K562 (cell line): ENCODE measurements around the gene JMJD1C. TPM values are rescaled to one million over a fixed set of nuclear protein-coding genes. Genes with fewer than 3 reads are reported as not detected.

Source experiments
- ATAC-seq: fragments of 200-7000 bp; cut with Tn5 transposase; 3 replicates; pipeline ENCODE4 v1.9.1; 2020; ENCODE audit warnings: moderate library complexity
- BruUV-seq: library from RNA; stranded (reverse); fragments of 400-500 nt; replicated peaks from 2 replicates; lab custom pipeline; 2021; lab: Mats Ljungman, UMichigan
- CTCF ChIA-PET: fragments of 300-600 bp; formaldehyde crosslinking; extraction: SDS; loops from one replicate; lab custom pipeline; 2021; ENCODE audit warnings: low intra/inter-chr PET ratio; lab: Yijun Ruan, JAX
- POLR2A ChIA-PET: fragments of 300-600, 350-650 bp; sonication (Branson Sonifier 250); formaldehyde crosslinking; extraction: SDS; loops from one replicate; lab custom pipeline; 2021; ENCODE audit warnings: antibody characterized with exemption, inconsistent platforms; lab: Yijun Ruan, JAX
- DNase-seq, 4 experiments: peaks; one replicate each; pipeline versions ENCODE4 v3.0.0 to v3.0.0-alpha.2; 2011 to 2018; ENCODE audit warnings: low spot score in 3 of 4, mixed read lengths in 3 of 4; ENCODE audit errors: extremely low read depth in 1 of 4
- FAIRE-seq: peaks from 2 replicates; lab custom pipeline; 2011; peaks lifted over from hg19 to GRCh38; lab: Jason Lieb, UNC
- H2AFZ ChIP-seq: 2 replicates; pipeline ENCODE4 v1.6.0; 2011; ENCODE audit warnings: low read depth, low read length, control low read depth, inconsistent platforms
- H3K27ac ChIP-seq: fragments of 200-600 bp; 3 replicates; pipeline ENCODE4 v1.8.0; 2011; ENCODE audit warnings: low read depth, mild to moderate bottlenecking, control low read depth, inconsistent platforms, low read length, moderate library complexity, mixed read lengths; ENCODE audit errors: extremely low read depth
- H3K27me3 ChIP-seq, 2 experiments: fragments of 300-600 bp in 1 of 2; 2 replicates in 1 of 2; 3 replicates in 1 of 2; pipeline versions ENCODE4 v1.6.0 to v1.8.0; 2011; ENCODE audit warnings: inconsistent platforms in 2 of 2, low read length in 2 of 2, mild to moderate bottlenecking in 1 of 2, mixed read lengths in 1 of 2, moderate library complexity in 1 of 2; ENCODE audit not compliant: control insufficient read depth in 2 of 2, insufficient read depth in 2 of 2
- H3K36me3 ChIP-seq: fragments of 300-600 bp; 3 replicates; pipeline ENCODE4 v1.8.0; 2011; ENCODE audit warnings: mild to moderate bottlenecking, low read length, inconsistent platforms; ENCODE audit not compliant: control insufficient read depth, insufficient read depth
- H3K4me1 ChIP-seq, 2 experiments: fragments of 200-600 bp in 1 of 2; replicated peaks in 1 of 2; 2 replicates in 1 of 2; 3 replicates in 1 of 2; pipeline versions ENCODE4 v1.5.1 to v1.8.0; 2011; ENCODE audit warnings: inconsistent platforms in 2 of 2, low read length in 2 of 2, mild to moderate bottlenecking in 1 of 2, mixed read lengths in 1 of 2, moderate library complexity in 1 of 2; ENCODE audit not compliant: control insufficient read depth in 2 of 2, insufficient read depth in 2 of 2
- H3K4me2 ChIP-seq: 2 replicates; pipeline ENCODE4 v1.6.1; 2011; ENCODE audit warnings: low read length, control low read depth, inconsistent platforms, mixed read lengths; ENCODE audit not compliant: insufficient read depth
- H3K4me3 ChIP-seq: fragments of 200-600 bp; sonication (generic), shearing (Covaris generic); 2 replicates; pipeline ENCODE4 v1.5.1; 2016; ENCODE audit warnings: control low read depth, inconsistent platforms
- H3K79me2 ChIP-seq: fragments of 200-600 bp; 3 replicates; pipeline ENCODE4 v1.8.0; 2011; ENCODE audit warnings: low read length, inconsistent platforms; ENCODE audit not compliant: control insufficient read depth, insufficient read depth
- H3K9ac ChIP-seq, 2 experiments: 2 replicates each; pipeline versions ENCODE4 v1.6.0 to v1.6.1; 2011; ENCODE audit warnings: low read depth in 2 of 2, low read length in 2 of 2, control low read depth in 1 of 2, inconsistent platforms in 1 of 2, mild to moderate bottlenecking in 1 of 2, mixed read lengths in 1 of 2; ENCODE audit not compliant: insufficient read depth in 1 of 2
- H3K9me1 ChIP-seq: one replicate; pipeline ENCODE4 v1.6.0; 2011; ENCODE audit warnings: inconsistent platforms, mild to moderate bottlenecking, low read length, moderate library complexity; ENCODE audit not compliant: control insufficient read depth, insufficient read depth
- H3K9me3 ChIP-seq: replicated peaks from 2 replicates; pipeline ENCODE4 v1.5.1; 2011; ENCODE audit warnings: low read depth, low read length, inconsistent platforms; ENCODE audit not compliant: control insufficient read depth, insufficient read depth
- H4K20me1 ChIP-seq: replicated peaks from 2 replicates; pipeline ENCODE4 v1.6.1; 2011; ENCODE audit warnings: low read length, inconsistent platforms, mixed read lengths; ENCODE audit not compliant: control insufficient read depth, insufficient read depth
- CBX1 ChIP-seq: sonication (generic); IDR thresholded peaks from 2 replicates; pipeline ENCODE4 v1.6.1; 2016; ENCODE audit warnings: antibody characterized with exemption, low read depth, mild to moderate bottlenecking
- CTBP1 ChIP-seq: fragments of 450-650 bp; IDR thresholded peaks from 2 replicates; pipeline ENCODE4 v1.6.1; 2016; ENCODE audit warnings: borderline replicate concordance
- KLF10 ChIP-seq: fragments of 250-450 bp; sonication (Bioruptor Pico); IDR thresholded peaks from 2 replicates; pipeline ENCODE4 v1.6.1; 2021; ENCODE audit warnings: matching md5 sums
- PCBP2 ChIP-seq: fragments of 200-400 bp; formaldehyde crosslinking; IDR thresholded peaks from 2 replicates; pipeline ENCODE4 v1.6.1; 2018; ENCODE audit warnings: low read length, low read depth, mild to moderate bottlenecking, moderate library complexity; ENCODE audit not compliant: poor library complexity, severe bottlenecking
- POLR2G ChIP-seq: fragments of 200-400 bp; formaldehyde crosslinking; IDR thresholded peaks from 2 replicates; pipeline ENCODE4 v1.6.1; 2017; ENCODE audit warnings: low read depth, mild to moderate bottlenecking, antibody characterized with exemption, low read length, moderate library complexity
- XRCC5 ChIP-seq: fragments of 200-400 bp; formaldehyde crosslinking; IDR thresholded peaks from 2 replicates; pipeline ENCODE4 v1.6.1; 2017; ENCODE audit warnings: low read depth, mild to moderate bottlenecking, low read length
- ZC3H4 ChIP-seq: sonication (generic); formaldehyde crosslinking; IDR thresholded peaks from 2 replicates; pipeline ENCODE4 v1.9.0; 2021; ENCODE audit warnings: missing genetic modification reagents, borderline replicate concordance
- ZNF239 ChIP-seq: fragments of 250-450 bp; sonication (Bioruptor Pico); IDR thresholded peaks from 2 replicates; pipeline ENCODE4 v1.4.0; 2020; ENCODE audit warnings: mild to moderate bottlenecking
- ZNF431 ChIP-seq: sonication (generic); formaldehyde crosslinking; IDR thresholded peaks from 2 replicates; pipeline ENCODE4 v1.8.0; 2022; ENCODE audit warnings: mild to moderate bottlenecking, missing genetic modification reagents
- ZNF551 ChIP-seq: fragments of 250-450 bp; sonication (Bioruptor Pico); IDR thresholded peaks from 2 replicates; pipeline ENCODE4 v1.5.0; 2021; ENCODE audit warnings: mild to moderate bottlenecking, moderate library complexity
- WGBS: fragments of 100-300 bp; shearing (Covaris generic); methylation state at CpG from one replicate; pipeline ENCODE4 v1.1.6; 2016; ENCODE audit warnings: low coverage, mixed read lengths; ENCODE audit not compliant: insufficient coverage; ENCODE audit errors: missing lambda C conversion rate; 5-methylcytosine and 5-hydroxymethylcytosine counted together
- in situ Hi-C: fragments of 300-500 bp; cut with MboI; formaldehyde crosslinking; loops from 4 replicates; pipeline ENCODE4 v1.15.0; 2018; ENCODE audit warnings: inconsistent platforms, mixed read lengths
- intact Hi-C: fragments of 100-400 bp; cut with micrococcal nuclease; formaldehyde crosslinking; loops from 2 replicates; pipeline ENCODE4 v1.14.2; 2022
- polyA plus RNA-seq, 8 experiments: library from polyadenylated mRNA; depleted of rRNA in 4 of 8; stranded (reverse) in 5 of 8; unstranded in 3 of 8; fragments of >200 nt; fragmentation: Nextera tagmentation in 2 of 8; fragmentation: Illumina TruSeq in 1 of 8; extraction: Ambion mirVana in 2 of 8; extraction: Trizol in 1 of 8; gene quantifications; 2 replicates each; pipeline versions ENCODE4 v1.2.1 to v1.2.3, GENCODE V29; 2011 to 2014; ENCODE audit warnings: inconsistent platforms in 1 of 8, missing spikeins in 1 of 8
- total RNA-seq, 7 experiments: library from RNA; depleted of rRNA in 6 of 7; stranded (reverse); fragments of >200 nt in 6 of 7; fragmentation: Illumina TruSeq in 2 of 7; extraction: Trizol in 2 of 7; gene quantifications; 2 replicates each; pipeline versions ENCODE4 v1.2.1 to v1.2.3, GENCODE V29; 2011 to 2021; ENCODE audit warnings: low replicate concordance in 1 of 7
- TF ChIP-seq, protein P1 (sequence below), 3 experiments: fragments of 200-800 bp in 1 of 3; sonication (Bioruptor generic) in 1 of 3; sonication (generic) in 1 of 3; formaldehyde crosslinking in 1 of 3; IDR thresholded peaks; 2 replicates each; pipeline versions ENCODE4 v1.6.1 to v1.8.0; 2016 to 2022; ENCODE audit warnings: mild to moderate bottlenecking in 2 of 3, missing compliant biosample characterization in 2 of 3, missing genetic modification characterization in 2 of 3, missing genetic modification reagents in 1 of 3
- TF ChIP-seq, protein P2 (sequence below): fragments of 250-450 bp; sonication (Bioruptor Pico); IDR thresholded peaks from 2 replicates; pipeline ENCODE4 v1.4.0; 2020
- TF ChIP-seq, protein P3 (sequence below): fragments of 250-450 bp; sonication (Bioruptor Pico); IDR thresholded peaks from 2 replicates; pipeline ENCODE4 v1.8.0; 2021; ENCODE audit warnings: moderate library complexity, mild to moderate bottlenecking, inconsistent platforms

Gene JMJD1C
- total and polyA plus RNA-seq, 9 of the 15 experiments (the other 6 are each of a cell fraction or from before 2014, with no cell fraction given): 25.3 to 68.0 (median 47.2) TPM

DNA sequence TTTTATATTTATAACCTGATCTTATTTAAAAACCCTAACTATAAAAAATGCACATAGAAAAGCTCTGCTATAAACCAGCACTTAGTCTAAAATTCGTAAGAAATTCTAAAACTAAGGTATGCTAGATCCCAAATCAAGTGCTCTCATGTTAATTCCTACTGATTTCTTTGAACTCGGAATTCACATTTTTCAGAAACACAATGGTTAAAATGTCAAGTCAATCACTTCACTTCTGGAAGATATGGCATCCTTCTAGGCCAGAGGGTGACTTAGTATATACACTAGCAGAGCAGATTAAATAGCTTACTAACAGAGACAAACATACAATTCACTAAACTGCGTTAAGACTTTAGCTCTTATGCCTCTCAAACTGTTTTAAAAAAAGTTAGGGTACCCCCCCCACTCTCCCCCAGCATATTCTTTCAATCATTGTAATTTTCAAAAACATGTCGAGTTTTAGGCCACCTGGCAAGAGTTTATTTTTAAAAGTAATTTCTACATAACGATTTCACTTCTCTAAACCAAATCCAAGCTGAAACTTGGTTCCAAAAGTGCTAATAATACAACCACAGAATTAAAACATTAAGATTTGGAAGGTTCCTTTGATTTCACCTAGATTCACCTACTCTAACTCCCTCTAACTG, 203.2 kb downstream of the JMJD1C start:
- Histone ChIP-seq H3K9me3 (no peaks in the 10 kb centered on the region), H3K27ac (no peak overlapping the region), H3K9me1 (no peaks in the 10 kb centered on the region), H3K9ac (no peak overlapping the region), H3K36me3 (peaks cover 40% of the 10 kb centered on the region), H3K27me3 (no peaks in the 10 kb centered on the region), H4K20me1 (peaks cover 4% of the 10 kb centered on the region), H3K4me2 (no peak overlapping the region), H3K4me3 (no peak overlapping the region), H3K79me2 (peaks cover 99% of the 10 kb centered on the region), H3K4me1 (peaks cover 4 to 7% of the 10 kb centered on the region in 2 experiments; a peak in 3 of 5 replicates), H2AFZ (no peak overlapping the region)
- no TSS peak for BruUV-seq
- no peak for ATAC-seq
- DNase-seq: no peak
- POLR2A ChIA-PET: interaction anchor here (0.8 to 2.9 kb wide), 6 partner anchors 9 to 458 kb away, joined by 3 to 20 read pairs (median 4); no protein-coding TSS in a partner anchor
- FAIRE-seq: no peak
- CTCF ChIA-PET: no interaction called here
- 65% methylated on average over 5 of the region's 5 CpGs for WGBS
- in situ Hi-C loops (no loop called here), intact Hi-C loops (no loop called here)
- TF ChIP-seq KLF10 (CRISPR knock-in tag): no peak
- TF ChIP-seq ZNF239 (CRISPR knock-in tag): peak; percentile 43; the same call in 1 of the 2 replicates
- no peak for TF ChIP-seq CTBP1
- TF ChIP-seq ZC3H4 (CRISPR knock-in tag): no peak
- TF ChIP-seq ZNF551 (CRISPR knock-in tag): no peak
- TF ChIP-seq, protein P1, sequence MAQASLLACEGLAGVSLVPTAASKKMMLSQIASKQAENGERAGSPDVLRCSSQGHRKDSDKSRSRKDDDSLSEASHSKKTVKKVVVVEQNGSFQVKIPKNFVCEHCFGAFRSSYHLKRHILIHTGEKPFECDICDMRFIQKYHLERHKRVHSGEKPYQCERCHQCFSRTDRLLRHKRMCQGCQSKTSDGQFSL (CRISPR knock-in tag; IDR thresholded peaks at IDR 0.05): no peak
- TF ChIP-seq, protein P1 (tag; IDR thresholded peaks at IDR 0.05): peak in 1 of 2 experiments; percentile 52; a peak in 1 of 4 replicates
- TF ChIP-seq POLR2G: peak; percentile 46
- no peak for TF ChIP-seq ZNF431 (CRISPR knock-in tag)
- no peak for TF ChIP-seq CBX1
- no peak for TF ChIP-seq XRCC5
- no peak for TF ChIP-seq PCBP2
- TF ChIP-seq, protein P2, sequence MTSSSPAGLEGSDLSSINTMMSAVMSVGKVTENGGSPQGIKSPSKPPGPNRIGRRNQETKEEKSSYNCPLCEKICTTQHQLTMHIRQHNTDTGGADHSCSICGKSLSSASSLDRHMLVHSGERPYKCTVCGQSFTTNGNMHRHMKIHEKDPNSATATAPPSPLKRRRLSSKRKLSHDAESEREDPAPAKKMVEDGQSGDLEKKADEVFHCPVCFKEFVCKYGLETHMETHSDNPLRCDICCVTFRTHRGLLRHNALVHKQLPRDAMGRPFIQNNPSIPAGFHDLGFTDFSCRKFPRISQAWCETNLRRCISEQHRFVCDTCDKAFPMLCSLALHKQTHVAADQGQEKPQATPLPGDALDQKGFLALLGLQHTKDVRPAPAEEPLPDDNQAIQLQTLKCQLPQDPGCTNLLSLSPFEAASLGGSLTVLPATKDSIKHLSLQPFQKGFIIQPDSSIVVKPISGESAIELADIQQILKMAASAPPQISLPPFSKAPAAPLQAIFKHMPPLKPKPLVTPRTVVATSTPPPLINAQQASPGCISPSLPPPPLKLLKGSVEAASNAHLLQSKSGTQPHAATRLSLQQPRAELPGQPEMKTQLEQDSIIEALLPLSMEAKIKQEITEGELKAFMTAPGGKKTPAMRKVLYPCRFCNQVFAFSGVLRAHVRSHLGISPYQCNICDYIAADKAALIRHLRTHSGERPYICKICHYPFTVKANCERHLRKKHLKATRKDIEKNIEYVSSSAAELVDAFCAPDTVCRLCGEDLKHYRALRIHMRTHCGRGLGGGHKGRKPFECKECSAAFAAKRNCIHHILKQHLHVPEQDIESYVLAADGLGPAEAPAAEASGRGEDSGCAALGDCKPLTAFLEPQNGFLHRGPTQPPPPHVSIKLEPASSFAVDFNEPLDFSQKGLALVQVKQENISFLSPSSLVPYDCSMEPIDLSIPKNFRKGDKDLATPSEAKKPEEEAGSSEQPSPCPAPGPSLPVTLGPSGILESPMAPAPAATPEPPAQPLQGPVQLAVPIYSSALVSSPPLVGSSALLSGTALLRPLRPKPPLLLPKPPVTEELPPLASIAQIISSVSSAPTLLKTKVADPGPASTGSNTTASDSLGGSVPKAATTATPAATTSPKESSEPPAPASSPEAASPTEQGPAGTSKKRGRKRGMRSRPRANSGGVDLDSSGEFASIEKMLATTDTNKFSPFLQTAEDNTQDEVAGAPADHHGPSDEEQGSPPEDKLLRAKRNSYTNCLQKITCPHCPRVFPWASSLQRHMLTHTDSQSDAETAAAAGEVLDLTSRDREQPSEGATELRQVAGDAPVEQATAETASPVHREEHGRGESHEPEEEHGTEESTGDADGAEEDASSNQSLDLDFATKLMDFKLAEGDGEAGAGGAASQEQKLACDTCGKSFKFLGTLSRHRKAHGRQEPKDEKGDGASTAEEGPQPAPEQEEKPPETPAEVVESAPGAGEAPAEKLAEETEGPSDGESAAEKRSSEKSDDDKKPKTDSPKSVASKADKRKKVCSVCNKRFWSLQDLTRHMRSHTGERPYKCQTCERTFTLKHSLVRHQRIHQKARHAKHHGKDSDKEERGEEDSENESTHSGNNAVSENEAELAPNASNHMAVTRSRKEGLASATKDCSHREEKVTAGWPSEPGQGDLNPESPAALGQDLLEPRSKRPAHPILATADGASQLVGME (CRISPR knock-in tag): no peak
- TF ChIP-seq, protein P3, sequence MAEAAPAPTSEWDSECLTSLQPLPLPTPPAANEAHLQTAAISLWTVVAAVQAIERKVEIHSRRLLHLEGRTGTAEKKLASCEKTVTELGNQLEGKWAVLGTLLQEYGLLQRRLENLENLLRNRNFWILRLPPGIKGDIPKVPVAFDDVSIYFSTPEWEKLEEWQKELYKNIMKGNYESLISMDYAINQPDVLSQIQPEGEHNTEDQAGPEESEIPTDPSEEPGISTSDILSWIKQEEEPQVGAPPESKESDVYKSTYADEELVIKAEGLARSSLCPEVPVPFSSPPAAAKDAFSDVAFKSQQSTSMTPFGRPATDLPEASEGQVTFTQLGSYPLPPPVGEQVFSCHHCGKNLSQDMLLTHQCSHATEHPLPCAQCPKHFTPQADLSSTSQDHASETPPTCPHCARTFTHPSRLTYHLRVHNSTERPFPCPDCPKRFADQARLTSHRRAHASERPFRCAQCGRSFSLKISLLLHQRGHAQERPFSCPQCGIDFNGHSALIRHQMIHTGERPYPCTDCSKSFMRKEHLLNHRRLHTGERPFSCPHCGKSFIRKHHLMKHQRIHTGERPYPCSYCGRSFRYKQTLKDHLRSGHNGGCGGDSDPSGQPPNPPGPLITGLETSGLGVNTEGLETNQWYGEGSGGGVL: no peak
